ENCODE measurements around the gene PRDM12.

DNA sequence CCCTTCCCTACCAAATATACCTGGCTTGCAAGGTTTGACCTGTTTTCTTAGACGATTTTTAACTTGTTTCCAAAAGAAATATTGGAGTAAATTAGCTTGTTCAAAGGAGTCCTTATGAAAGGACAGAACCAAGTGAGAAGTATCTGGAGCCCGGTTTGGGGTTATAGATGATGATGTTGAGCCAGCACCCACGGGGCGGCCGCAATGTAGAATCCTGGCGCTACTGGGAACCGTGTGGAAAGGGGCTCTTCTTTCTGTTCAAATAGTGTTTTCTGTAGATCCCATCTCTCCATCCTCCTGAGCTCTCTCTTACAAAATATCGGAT, 28.7 kb downstream of the PRDM12 start:
- TF ChIP-seq POLR2AphosphoS5 (IDR thresholded peaks at IDR 0.05; ENCODE audit: low read depth, low read length) = no peak
- no peak for TF ChIP-seq SAP30 (IDR thresholded peaks at IDR 0.05; ENCODE audit: insufficient read depth, insufficient replicate concordance, low read length)
- TF ChIP-seq YY1 (IDR thresholded peaks at IDR 0.05; ENCODE audit: low read depth, low read length) = no peak
- no peak for TF ChIP-seq GTF2F1 (IDR thresholded peaks at IDR 0.05; ENCODE audit: borderline replicate concordance, low read depth, low read length)
- TF ChIP-seq, protein P1, sequence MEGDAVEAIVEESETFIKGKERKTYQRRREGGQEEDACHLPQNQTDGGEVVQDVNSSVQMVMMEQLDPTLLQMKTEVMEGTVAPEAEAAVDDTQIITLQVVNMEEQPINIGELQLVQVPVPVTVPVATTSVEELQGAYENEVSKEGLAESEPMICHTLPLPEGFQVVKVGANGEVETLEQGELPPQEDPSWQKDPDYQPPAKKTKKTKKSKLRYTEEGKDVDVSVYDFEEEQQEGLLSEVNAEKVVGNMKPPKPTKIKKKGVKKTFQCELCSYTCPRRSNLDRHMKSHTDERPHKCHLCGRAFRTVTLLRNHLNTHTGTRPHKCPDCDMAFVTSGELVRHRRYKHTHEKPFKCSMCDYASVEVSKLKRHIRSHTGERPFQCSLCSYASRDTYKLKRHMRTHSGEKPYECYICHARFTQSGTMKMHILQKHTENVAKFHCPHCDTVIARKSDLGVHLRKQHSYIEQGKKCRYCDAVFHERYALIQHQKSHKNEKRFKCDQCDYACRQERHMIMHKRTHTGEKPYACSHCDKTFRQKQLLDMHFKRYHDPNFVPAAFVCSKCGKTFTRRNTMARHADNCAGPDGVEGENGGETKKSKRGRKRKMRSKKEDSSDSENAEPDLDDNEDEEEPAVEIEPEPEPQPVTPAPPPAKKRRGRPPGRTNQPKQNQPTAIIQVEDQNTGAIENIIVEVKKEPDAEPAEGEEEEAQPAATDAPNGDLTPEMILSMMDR (IDR thresholded peaks at IDR 0.05; ENCODE audit: control extremely low read depth in 1 of 3, insufficient read depth in 1 of 3, low read depth in 1 of 3, low read length in 3 of 3) = no peak
- no peak for TF ChIP-seq GABPA (IDR thresholded peaks at IDR 0.05; ENCODE audit: borderline replicate concordance, insufficient read depth, low read length)
- no peak for TF ChIP-seq JUN (IDR thresholded peaks at IDR 0.05; ENCODE audit: low read depth, low read length)
